Measurements from ENCODE around the gene BRIP1. TPM values are rescaled to one million over a fixed set of nuclear protein-coding genes. Genes with fewer than 3 reads are reported as not detected.

BRIP1 gene
- total and polyA plus RNA-seq, 2 donors (not counting 3 experiments of a cell fraction or from before 2014, with no cell fraction given) = 1.8 to 12.1 TPM

- Histone ChIP-seq H2AFZ (ENCODE audit: low read depth, low read length) (no peak overlapping the region), H3K79me2 (ENCODE audit: control insufficient read depth, insufficient read depth, low read length) (no peaks in the 10 kb centered on the region), H3K9ac (replicated peaks; ENCODE audit: extremely low read depth, insufficient read depth, low read length) (no peak overlapping the region), H4K20me1 (replicated peaks; ENCODE audit: control insufficient read depth, extremely low read depth, insufficient read depth, low read length) (no peaks in the 10 kb centered on the region), H3K27me3 (ENCODE audit: control insufficient read depth in 2 of 2, insufficient read depth in 2 of 2, low read length in 2 of 2) (no peaks in the 10 kb centered on the region), H3K9me3 (replicated peaks; ENCODE audit: control insufficient read depth, insufficient read depth, low read length) (no peaks in the 10 kb centered on the region), H3K36me3 (ENCODE audit: control insufficient read depth in 2 of 2, extremely low read depth in 1 of 2, insufficient read depth in 2 of 2, low read length in 2 of 2) (no peaks in the 10 kb centered on the region), H3K27ac (ENCODE audit: insufficient read depth, low read depth, low read length) (no peak overlapping the region), H3K4me1 (ENCODE audit: control insufficient read depth, extremely low read depth, insufficient read depth, low read length) (no peaks in the 10 kb centered on the region), H3K4me2 (ENCODE audit: insufficient read depth, low read length) (no peak overlapping the region), H3K4me3 (replicated peaks in 1 of 3; ENCODE audit: insufficient read depth in 1 of 3, low read depth in 1 of 3, low read length in 3 of 3) (no peak overlapping the region), H3K9me1 (replicated peaks; ENCODE audit: control insufficient read depth, extremely low read depth, insufficient read depth, low read length) (no peaks in the 10 kb centered on the region)
- TF ChIP-seq, protein P1, sequence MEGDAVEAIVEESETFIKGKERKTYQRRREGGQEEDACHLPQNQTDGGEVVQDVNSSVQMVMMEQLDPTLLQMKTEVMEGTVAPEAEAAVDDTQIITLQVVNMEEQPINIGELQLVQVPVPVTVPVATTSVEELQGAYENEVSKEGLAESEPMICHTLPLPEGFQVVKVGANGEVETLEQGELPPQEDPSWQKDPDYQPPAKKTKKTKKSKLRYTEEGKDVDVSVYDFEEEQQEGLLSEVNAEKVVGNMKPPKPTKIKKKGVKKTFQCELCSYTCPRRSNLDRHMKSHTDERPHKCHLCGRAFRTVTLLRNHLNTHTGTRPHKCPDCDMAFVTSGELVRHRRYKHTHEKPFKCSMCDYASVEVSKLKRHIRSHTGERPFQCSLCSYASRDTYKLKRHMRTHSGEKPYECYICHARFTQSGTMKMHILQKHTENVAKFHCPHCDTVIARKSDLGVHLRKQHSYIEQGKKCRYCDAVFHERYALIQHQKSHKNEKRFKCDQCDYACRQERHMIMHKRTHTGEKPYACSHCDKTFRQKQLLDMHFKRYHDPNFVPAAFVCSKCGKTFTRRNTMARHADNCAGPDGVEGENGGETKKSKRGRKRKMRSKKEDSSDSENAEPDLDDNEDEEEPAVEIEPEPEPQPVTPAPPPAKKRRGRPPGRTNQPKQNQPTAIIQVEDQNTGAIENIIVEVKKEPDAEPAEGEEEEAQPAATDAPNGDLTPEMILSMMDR (IDR thresholded peaks at IDR 0.05; ENCODE audit: extremely low read depth in 1 of 2, insufficient read depth in 1 of 2, low read depth in 1 of 2, low read length in 2 of 2) = no peak
- TF ChIP-seq POLR2A (IDR thresholded peaks at IDR 0.05; ENCODE audit: low read depth, low read length) (no peak), JUN (IDR thresholded peaks at IDR 0.05; ENCODE audit: borderline replicate concordance, insufficient read depth, insufficient read length, low read depth) (no peak), MYC (IDR thresholded peaks at IDR 0.05; ENCODE audit: low read depth, low read length) (no peak), POLR2AphosphoS5 (IDR thresholded peaks at IDR 0.05; ENCODE audit: insufficient read depth, low read depth, low read length) (no peak), FOS (IDR thresholded peaks at IDR 0.05; ENCODE audit: borderline replicate concordance, insufficient read depth, low read length) (no peak), GATA2 (IDR thresholded peaks at IDR 0.05; ENCODE audit: insufficient read depth, insufficient read length, low read depth, low read length) (no peak)
- TF ChIP-seq, protein P2, sequence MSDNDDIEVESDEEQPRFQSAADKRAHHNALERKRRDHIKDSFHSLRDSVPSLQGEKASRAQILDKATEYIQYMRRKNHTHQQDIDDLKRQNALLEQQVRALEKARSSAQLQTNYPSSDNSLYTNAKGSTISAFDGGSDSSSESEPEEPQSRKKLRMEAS (IDR thresholded peaks at IDR 0.05; ENCODE audit: insufficient read depth, insufficient read length) = no peak
- no TSS peak for BruUV-seq (replicated peaks)
- FAIRE-seq = no peak
- dilution Hi-C loops (cut with MboI; ENCODE audit: extremely low pct_ligation_motif_present, low sequenced_read_pairs) (no loop called here), intact Hi-C loops (cut with micrococcal nuclease) (no loop called here)
- DNase-seq (ENCODE audit: low read depth, low spot score) = no peak
- CTCF ChIA-PET = no interaction called here
- POLR2A ChIA-PET = no interaction called here
Measured at GRCh38 chr17:61670691-61671090, 192.6 kb downstream of the BRIP1 start.
